Measurements from ENCODE around the gene SYT2. TPM values are rescaled to one million over a fixed set of nuclear protein-coding genes. Genes with fewer than 3 reads are reported as not detected.
"Not testable (repeated sequence)": the region's sequence is repeated elsewhere in the genome, so short reads cannot be mapped to it uniquely, and the experiment has no call there.

Gene SYT2
- total RNA-seq, 1 donor, result not detected

DNA sequence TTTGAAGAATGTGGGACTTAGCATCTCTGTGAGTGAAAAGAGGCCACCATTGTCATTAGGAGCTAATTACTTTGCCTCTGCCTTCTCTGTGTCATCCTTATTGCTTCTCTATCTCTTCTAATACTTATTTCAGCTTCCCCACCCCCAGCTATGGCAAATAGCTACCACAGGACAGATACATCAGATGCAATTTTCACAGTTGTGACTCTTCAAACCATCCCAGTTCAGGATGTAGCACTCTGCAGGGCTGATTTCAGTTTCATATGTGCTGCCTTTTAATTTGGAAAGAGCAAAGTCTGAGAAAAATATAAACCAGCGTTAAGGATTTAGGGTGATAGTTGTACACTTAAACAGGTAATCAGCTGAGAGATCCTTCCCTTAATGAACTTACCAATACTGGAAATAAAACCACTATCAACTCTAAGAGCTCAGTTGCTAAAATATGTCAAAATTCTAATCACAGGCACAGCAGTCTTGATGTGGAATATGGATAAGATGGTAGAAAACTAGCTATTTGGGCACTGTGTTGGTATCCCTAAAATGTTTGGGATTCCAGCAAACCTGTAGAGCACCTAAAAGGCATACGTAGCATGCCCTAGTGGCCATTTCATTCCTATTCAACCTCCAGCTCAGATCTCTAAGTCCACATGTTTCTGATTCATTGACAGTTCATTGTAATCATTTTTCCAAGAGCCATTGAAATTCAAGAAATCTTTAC is 148.4 kb downstream of the SYT2 start:
- TF ChIP-seq, protein P1, sequence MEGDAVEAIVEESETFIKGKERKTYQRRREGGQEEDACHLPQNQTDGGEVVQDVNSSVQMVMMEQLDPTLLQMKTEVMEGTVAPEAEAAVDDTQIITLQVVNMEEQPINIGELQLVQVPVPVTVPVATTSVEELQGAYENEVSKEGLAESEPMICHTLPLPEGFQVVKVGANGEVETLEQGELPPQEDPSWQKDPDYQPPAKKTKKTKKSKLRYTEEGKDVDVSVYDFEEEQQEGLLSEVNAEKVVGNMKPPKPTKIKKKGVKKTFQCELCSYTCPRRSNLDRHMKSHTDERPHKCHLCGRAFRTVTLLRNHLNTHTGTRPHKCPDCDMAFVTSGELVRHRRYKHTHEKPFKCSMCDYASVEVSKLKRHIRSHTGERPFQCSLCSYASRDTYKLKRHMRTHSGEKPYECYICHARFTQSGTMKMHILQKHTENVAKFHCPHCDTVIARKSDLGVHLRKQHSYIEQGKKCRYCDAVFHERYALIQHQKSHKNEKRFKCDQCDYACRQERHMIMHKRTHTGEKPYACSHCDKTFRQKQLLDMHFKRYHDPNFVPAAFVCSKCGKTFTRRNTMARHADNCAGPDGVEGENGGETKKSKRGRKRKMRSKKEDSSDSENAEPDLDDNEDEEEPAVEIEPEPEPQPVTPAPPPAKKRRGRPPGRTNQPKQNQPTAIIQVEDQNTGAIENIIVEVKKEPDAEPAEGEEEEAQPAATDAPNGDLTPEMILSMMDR (IDR thresholded peaks at IDR 0.05; ENCODE audit: insufficient read depth, low read depth, low read length), result no peak
- DNase-seq (ENCODE audit: low read depth), result no peak
- H3K4me3 ChIP-seq (ENCODE audit: low read depth, low read length), result no peak overlapping the region

DNA sequence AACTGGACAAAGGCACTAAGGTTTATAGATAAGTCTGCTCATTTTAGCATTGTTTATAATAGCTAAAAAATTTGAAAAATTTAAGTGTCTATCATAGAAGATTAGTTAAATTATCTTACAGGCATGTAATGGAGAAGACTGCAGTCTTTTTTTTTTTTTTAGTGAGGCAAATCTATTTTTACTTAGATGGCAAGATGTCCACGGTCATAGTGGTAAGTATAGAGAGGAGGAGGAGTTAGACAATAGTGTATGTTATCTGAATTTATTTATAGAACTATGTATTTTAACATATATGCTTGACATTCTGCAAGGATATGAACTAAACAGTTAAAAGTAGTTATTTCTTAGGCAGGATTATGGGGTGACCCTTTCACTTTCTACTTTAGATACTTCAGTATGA is 149.0 kb downstream of the SYT2 start:
- DNase-seq (ENCODE audit: low read depth), result no peak
- H3K4me3 ChIP-seq (ENCODE audit: low read depth, low read length), result no peak overlapping the region
- TF ChIP-seq, protein P1 (IDR thresholded peaks at IDR 0.05; ENCODE audit: insufficient read depth, low read depth, low read length), result no peak

DNA sequence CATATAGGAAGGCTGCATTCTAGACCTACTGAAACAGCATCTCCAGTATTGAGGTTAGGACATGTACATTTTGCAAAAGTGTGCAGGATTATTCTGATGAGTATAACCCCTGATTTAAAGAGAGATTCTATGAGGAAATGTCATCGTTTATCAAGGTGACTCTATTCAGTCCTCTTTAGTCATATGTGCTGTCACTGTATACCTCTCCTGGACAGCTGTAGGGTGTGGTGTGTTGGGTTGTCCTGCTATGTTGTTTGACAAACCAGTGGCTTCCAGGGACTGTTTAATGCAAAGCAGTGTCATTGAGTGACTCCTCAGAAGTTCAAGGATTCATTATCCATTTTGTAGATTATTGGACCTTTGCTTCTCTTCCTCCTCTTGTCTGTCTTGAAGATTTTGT is 152.6 kb downstream of the SYT2 start:
- not testable (repeated sequence) for H3K4me3 ChIP-seq (ENCODE audit: low read depth, low read length); DNase-seq (ENCODE audit: low read depth)

DNA sequence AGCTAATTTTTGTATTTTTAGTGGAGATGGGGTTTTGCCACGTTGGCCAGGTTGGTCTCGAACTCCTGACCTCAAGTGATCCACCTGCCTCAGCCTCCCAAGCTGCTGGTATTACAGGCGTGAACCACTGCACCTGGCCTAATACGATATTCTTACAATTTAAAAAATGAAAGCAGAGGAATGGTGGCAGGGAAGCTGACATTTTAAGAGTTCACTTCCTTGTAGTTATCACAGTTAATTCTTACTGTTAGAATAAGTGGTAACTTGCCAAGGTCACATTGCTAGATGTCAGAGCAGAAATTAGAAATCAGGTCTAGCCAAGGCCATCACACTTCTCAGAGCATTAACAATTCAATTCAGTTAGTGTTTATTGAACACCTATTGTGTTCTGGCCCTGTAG is 154.2 kb downstream of the SYT2 start:
- not testable (repeated sequence) for H3K4me3 ChIP-seq (ENCODE audit: low read depth, low read length); DNase-seq (ENCODE audit: low read depth)

DNA sequence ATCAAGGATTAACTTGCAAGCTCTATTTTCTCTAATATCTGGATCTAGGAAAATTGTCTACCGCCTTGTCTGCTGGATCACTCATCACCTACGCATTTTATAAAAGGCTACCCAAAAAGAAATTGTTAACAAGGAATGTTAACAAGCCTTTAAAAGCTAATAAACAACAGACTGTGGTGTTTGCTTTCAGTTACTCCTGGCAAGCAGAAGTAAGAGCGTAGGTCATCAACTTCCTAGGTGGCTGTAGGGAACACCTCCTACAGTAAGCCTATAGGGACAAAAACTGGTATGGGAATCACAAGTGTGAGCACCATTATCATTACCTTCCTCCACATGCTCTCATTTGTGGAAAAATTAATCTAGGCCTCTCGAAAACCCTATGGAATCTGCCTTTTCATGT is 155.6 kb downstream of the SYT2 start:
- DNase-seq (ENCODE audit: low read depth); H3K4me3 ChIP-seq (ENCODE audit: low read depth, low read length): not testable (repeated sequence)

DNA sequence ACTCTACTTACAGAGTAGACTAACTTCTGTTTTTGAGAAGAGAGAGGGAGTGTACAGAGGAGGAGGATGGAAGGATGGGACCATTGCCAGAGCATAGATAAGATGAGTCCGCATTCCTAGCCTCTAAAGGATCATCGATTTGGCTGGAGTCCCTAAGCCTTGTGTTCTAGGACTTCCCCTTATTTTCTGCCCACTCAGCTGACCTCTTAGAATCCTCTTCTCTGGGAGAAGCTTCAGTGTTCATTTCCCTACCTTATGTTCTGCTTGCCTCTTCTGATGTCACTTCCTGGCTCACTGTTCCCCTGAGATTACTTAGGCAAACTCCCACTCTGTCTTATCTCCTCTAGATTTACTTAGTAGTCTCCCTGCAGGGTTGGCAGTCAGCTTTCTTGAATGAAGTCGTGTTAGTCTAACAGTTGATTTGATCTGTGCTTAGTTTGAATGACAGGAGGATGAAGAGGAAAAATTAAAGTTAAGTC is 156.7 kb downstream of the SYT2 start:
- no peak overlapping the region for H3K4me3 ChIP-seq (ENCODE audit: low read depth, low read length)
- TF ChIP-seq, protein P1 (IDR thresholded peaks at IDR 0.05; ENCODE audit: insufficient read depth, low read depth, low read length), result no peak
- peak; percentile 79 for DNase-seq (ENCODE audit: low read depth)

DNA sequence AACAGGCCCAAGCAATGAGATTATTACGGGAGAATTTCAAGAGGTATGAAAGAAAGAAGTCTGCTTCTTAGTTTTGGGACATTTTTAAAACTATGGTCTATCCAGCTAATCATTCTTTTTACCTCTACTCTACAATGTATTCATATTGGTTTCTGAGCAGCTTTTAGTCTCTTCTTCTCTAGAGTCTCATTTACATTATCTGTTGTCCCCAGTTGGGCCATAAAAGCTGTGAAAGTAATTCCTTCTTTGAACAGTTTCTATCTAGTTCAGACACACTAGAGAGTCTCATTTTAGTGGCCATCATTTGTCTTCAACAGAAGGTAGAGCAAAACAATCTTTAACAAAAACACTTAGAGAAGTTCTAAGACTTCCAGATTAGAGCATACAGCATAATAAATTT is 157.2 kb downstream of the SYT2 start:
- not testable (repeated sequence) for H3K4me3 ChIP-seq (ENCODE audit: low read depth, low read length); DNase-seq (ENCODE audit: low read depth)

DNA sequence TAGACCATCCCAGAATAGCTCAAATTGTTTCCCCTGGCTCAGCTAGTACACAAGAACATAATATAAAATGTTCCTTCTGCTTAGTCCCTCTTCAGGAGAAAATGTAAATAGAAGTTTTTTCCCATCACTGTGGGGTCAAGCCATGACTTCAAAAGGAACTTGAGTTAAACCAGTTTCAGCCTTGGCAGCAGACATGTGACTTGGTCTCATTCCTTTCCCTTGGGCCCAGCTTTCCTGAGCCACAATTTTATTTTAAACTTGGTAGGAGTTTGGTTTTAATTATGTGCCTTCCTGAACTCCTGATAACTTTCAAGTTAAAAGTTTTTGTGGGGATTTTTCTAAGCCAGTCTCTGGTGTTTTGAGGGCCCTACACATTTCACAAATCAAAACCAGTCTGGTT is 157.6 kb downstream of the SYT2 start:
- peak; percentile 77 for DNase-seq (ENCODE audit: low read depth)
- not testable (repeated sequence) for H3K4me3 ChIP-seq (ENCODE audit: low read depth, low read length)

DNA sequence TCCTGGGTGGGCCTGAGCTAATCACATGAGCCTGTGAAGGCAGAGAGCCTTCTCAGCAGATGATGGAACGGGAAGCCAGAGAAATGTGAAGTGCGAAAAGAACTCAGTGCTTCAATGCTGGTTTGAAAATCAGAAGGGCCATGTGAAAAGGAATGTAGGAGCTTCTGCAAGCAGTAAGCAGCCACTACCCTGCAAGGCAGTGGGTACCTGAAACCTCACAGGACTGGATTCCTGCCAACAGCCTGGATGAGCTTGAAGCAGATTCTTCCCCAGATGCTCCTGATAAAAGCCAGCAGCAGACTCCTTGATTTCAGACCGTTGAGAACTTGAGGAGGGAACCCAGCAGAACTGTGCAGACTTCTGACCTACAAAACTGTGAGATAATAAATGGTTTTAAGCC is 158.6 kb downstream of the SYT2 start:
- H3K4me3 ChIP-seq (ENCODE audit: low read depth, low read length), result no peak overlapping the region
- no peak for DNase-seq (ENCODE audit: low read depth)
- TF ChIP-seq, protein P1 (IDR thresholded peaks at IDR 0.05; ENCODE audit: insufficient read depth, low read depth, low read length), result no peak

DNA sequence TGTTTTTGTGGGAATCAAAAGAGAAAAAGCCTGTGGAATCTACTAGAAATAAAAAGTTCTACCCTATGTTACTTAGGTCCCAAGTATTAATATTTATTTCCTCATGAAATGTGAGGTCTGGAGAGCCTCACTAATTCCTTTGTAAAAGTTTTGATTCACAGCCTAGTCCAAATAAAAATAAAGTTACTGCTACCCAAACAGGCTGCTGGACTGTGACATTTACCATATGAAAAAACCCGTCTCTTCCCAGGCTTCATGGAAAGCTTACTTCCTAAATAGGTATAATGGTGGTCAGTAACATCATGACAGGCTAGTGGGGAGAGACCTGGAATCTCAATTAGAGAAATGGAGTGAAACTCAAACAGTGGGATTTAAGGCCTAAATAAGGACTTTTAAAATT is 160.2 kb downstream of the SYT2 start:
- not testable (repeated sequence) for H3K4me3 ChIP-seq (ENCODE audit: low read depth, low read length); DNase-seq (ENCODE audit: low read depth)
